Stimulated activated effector memory CD8-positive, alpha-beta T cell treated with anti-CD3 and anti-CD28 coated beads, Interleukin-12 subunit alpha, Interleukin-12 subunit beta, amount 100 ng/mL, for 72 hours (primary cell): ENCODE results near the gene KRTAP12-2.
"Not testable (repeated sequence)": the region's sequence is repeated elsewhere in the genome, so short reads cannot be mapped to it uniquely, and the experiment has no call there.

Experiments used
- ATAC-seq: fragments of 150-1000 bp; cut with Tn5 transposase; 2 replicates; pipeline ENCODE4 v1.10.0; 2021
- DNase-seq, 2 donors: peaks; one replicate each; pipeline ENCODE4 v3.0.0; 2021 to 2022; ENCODE audit warnings: low spot score in 2 of 2
- H3K27ac Mint-ChIP-seq: one replicate; pipeline ENCODE4 v1.8.0; 2022; ENCODE audit warnings: mild to moderate bottlenecking, mixed read lengths
- H3K36me3 Mint-ChIP-seq: one replicate; pipeline ENCODE4 v1.8.0; 2022; ENCODE audit warnings: mild to moderate bottlenecking, mixed read lengths
- H3K4me1 Mint-ChIP-seq: one replicate; pipeline ENCODE4 v1.8.0; 2022; ENCODE audit warnings: mixed read lengths
- H3K4me3 Mint-ChIP-seq: one replicate; pipeline ENCODE4 v1.8.0; 2022; ENCODE audit warnings: mild to moderate bottlenecking, mixed read lengths
- H3K9me3 Mint-ChIP-seq: one replicate; pipeline ENCODE4 v1.8.0; 2022; ENCODE audit warnings: mixed read lengths

KRTAP12-2 gene

DNA sequence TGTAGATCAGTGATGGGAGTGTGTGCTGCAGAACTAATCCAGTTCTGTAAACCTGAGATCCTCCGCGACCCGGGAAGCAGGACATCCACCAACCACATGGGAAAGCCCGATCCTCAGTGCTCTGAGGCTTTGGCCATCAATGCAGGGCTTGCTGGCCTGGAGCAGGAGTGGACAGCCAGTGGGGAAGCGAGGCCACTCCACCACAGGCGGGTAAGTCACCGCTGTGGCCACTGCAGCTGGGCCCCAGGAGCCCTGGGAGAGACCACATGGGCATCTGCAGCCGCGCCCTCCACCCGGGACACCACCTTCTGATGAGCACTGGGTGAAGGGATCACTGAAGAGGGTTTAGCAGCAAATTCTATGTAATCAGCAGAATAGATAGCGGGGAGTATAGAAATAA, 14.4 kb upstream of the KRTAP12-2 start:
- H3K27ac Mint-ChIP-seq, result no peak overlapping the region
- no peak overlapping the region for H3K4me3 Mint-ChIP-seq
- peak in 1 of 2 donors; percentile 29 for DNase-seq
- no peak for ATAC-seq
- no peaks in the 10 kb centered on the region for H3K9me3 Mint-ChIP-seq
- H3K4me1 Mint-ChIP-seq, result peaks cover 6% of the 10 kb centered on the region
- no peaks in the 10 kb centered on the region for H3K36me3 Mint-ChIP-seq

DNA sequence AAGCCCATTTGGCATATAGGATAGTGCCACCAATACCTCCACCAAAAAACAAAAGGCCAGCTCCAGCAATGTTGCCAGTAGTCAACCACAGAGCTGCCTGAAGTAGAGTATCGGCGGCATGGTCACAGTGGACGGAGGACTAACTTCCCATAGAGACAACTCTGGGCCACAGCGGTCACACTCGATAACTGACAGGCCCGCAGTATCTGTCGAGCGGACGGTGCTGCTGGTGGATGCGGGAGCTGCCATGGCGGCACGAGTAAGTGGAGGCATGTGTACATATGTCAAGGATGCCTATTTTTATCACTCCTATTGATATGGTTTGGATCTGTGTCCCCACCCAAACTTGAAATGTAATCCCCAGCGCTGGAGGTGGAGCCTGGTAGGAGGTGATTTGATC, 11.2 kb upstream of the KRTAP12-2 start:
- H3K9me3 Mint-ChIP-seq, result peaks cover 6% of the 10 kb centered on the region
- DNase-seq, result no peak
- no peaks in the 10 kb centered on the region for H3K36me3 Mint-ChIP-seq
- H3K27ac Mint-ChIP-seq, result no peak overlapping the region
- H3K4me3 Mint-ChIP-seq, result no peak overlapping the region
- ATAC-seq, result no peak
- no peaks in the 10 kb centered on the region for H3K4me1 Mint-ChIP-seq

DNA sequence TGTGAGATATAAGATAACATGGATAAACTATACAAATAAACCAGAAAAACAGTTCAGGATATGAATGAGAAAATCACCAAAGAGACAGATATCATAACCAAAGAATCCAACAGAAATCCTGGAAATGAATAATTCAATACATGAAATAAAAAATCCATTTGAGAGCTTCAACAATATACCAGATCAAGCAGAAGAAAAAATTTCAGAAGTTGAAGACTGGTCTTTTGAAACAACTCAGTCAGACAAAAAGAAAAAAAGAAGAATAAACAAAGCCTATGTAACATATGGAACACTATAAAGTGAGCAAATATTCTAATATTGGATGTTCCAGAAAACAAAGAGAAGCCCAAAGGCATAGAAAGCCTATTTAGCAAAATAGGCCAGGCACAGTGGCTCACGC, 5.2 kb upstream of the KRTAP12-2 start:
- no peaks in the 10 kb centered on the region for H3K36me3 Mint-ChIP-seq
- H3K4me1 Mint-ChIP-seq, result no peaks in the 10 kb centered on the region
- peaks cover 16% of the 10 kb centered on the region for H3K9me3 Mint-ChIP-seq
- no peak overlapping the region for H3K4me3 Mint-ChIP-seq
- no peak for ATAC-seq
- no peak overlapping the region for H3K27ac Mint-ChIP-seq
- no peak for DNase-seq

DNA sequence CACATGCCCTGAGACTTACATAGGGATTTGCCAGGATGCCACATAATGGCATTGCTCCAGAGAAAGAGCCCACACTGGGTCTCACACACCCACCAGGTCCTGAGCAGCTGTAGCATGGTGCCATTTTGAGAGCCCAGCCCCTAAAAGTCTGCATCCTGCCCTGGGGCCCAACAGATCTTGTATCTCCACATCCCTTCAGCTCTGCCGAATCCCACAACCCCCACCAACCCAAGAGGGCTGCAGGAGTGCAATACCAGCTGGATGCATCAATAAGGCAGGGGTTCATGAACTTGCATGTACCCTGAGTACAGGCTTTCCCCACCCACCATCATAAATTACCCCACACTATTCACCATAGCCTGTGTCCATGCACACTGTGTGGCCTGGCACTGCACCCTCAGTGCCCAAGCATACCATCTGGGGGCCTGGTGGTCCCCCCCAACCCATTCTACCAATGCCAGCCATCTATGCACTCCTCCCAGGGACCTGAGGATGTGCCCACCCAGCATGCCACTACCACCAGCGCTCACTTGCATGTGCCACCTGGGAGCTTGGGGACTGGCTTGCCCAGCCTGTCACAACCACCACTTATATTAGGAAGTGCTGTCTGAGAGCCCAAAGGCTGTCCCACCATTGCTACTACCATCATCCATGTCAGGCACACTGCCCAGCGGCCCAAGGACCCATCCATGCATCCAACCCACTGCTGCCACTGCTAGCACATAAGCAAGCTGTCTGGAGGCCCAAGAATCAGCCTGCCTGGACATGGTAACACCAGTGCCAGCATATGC, 4.1 kb upstream of the KRTAP12-2 start:
- Mint-ChIP-seq H3K4me1 (no peaks in the 10 kb centered on the region), H3K4me3 (no peak overlapping the region), H3K27ac (no peak overlapping the region), H3K9me3 (peaks cover 16% of the 10 kb centered on the region), H3K36me3 (no peaks in the 10 kb centered on the region)
- ATAC-seq (no peak), DNase-seq (peak in 1 of 2 donors; percentile 38)

DNA sequence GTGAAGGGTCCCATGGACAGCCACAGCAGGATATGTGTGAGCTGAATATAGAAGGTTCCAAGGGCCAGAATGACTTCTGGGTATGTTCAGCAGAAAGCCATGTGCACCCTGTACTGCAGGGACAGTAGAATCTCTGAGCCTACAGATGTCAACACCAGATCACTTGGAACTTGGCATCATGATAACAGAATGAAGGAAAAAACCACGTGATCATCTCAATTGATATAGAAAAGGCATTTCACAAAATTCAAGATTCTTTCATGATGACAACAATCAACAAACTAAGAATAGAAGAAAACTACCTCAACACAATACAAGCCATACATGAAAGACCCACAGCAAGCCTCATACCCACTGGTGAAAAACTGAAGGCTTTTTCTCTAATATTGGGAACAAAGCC, 885 bp upstream of the KRTAP12-2 start:
- Mint-ChIP-seq H3K27ac (no peak overlapping the region), H3K4me1 (no peaks in the 10 kb centered on the region), H3K4me3 (no peak overlapping the region), H3K36me3 (no peaks in the 10 kb centered on the region), H3K9me3 (peaks cover 12% of the 10 kb centered on the region)
- DNase-seq (no peak), ATAC-seq (no peak)

DNA sequence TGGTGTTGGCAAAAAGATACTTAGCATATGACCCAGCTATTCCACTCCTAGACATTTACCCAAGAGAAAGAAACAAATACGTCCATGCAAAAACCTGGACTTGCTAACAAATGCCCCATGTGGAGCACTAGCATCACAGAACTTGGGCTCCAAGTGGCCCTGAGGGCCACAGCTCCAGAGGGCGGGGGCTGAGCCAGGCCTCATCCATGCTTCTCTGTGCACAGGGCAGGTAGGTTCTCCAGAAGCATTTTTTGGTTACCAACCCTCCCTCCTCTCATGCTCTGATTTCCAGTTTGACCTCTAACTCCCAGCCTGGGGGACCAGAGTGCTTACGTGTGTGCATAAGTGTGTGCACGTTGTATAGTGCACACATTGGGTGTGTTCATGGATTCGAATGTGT, 2.0 kb downstream of the KRTAP12-2 start:
- no peak overlapping the region for H3K27ac Mint-ChIP-seq
- H3K9me3 Mint-ChIP-seq, result peaks cover 6% of the 10 kb centered on the region
- no peaks in the 10 kb centered on the region for H3K36me3 Mint-ChIP-seq
- no peak for ATAC-seq
- DNase-seq, result peak in 1 of 2 donors; percentile 33
- H3K4me3 Mint-ChIP-seq, result no peak overlapping the region
- H3K4me1 Mint-ChIP-seq, result peaks cover 3% of the 10 kb centered on the region

DNA sequence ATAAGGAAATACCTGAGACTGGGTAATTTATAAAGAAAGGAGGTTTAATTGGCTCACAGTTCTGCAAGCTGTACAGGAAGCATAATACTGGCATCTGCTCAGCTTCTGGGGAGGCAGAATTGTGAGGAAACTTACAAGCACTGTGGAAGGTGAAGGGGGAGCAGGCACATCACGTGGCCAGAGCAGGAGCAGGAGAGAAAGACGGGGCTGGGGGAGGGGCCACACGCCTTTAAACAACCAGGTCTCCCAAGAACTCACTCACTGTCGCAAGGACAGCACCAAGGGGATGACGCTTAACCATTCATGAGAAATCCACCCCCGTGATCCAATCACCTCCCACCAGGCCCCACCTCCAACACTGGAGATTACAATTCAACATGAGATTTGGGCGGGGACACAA, 5.2 kb downstream of the KRTAP12-2 start:
- not testable (repeated sequence) for H3K36me3 Mint-ChIP-seq, H3K4me3 Mint-ChIP-seq, ATAC-seq, H3K27ac Mint-ChIP-seq
- Mint-ChIP-seq H3K4me1 (peaks cover 34% of the 10 kb centered on the region), H3K9me3 (peaks cover 10% of the 10 kb centered on the region)
- DNase-seq, result peak in 1 of 2 donors; percentile 10

DNA sequence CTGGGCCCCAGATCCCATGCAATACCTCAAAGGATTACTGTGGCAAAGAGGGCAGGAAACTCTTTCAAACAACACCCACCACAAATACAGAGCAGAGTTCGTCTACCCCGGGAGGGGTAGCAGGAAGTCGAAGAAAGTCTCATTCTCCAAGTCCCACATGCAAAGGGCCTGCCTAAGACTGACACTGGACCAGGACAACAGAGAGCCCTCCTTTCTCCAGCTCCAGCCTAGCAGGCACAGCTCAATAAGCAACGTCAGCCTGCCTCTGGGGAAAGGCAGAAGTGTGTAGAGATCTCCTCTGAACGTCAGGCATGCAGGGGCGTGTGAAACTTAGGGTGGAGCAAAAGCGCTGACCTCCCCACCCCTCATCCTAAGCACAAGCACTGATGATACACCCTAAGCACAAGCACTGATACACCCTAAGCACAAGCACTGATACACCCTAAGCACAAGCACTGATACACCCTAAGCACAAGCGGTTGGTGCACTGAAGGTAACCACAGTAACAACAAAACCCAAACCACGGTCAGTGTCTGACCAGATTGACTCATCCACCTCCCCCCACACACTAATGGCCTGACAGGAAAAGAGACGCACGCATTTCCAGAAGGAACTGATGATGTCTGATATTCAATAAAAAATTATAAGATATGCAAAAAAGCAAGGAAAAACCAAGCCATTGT, 7.7 kb downstream of the KRTAP12-2 start:
- Mint-ChIP-seq H3K27ac (peak overlapping the region; percentile 90), H3K9me3 (peaks cover 16% of the 10 kb centered on the region), H3K4me3 (peak overlapping the region; percentile 70), H3K36me3 (no peaks in the 10 kb centered on the region), H3K4me1 (peaks cover 58% of the 10 kb centered on the region)
- DNase-seq, result peak in 1 of 2 donors; percentile 51
- peak; percentile 68 for ATAC-seq

DNA sequence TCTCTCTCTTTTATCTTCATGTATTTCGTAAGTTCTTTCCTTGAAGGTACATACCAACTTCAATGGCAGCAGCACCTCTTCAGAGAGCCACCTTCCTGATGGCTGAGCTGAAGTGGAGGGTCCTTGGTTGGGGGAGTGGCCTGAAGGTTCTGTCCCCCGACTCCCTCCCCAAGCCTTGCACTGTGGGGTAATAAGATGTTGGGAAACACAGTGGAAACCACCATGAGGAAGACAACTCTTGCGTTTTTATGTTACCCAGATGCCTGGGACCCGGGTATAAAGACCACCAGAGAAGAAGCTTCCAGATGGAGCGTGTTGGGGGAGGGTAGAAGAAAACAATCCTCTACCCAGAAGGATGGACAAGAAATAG, 8.2 kb downstream of the KRTAP12-2 start:
- no peaks in the 10 kb centered on the region for H3K36me3 Mint-ChIP-seq
- H3K9me3 Mint-ChIP-seq, result peaks cover 16% of the 10 kb centered on the region
- no peak for ATAC-seq
- peak overlapping the region; percentile 90 for H3K27ac Mint-ChIP-seq
- H3K4me1 Mint-ChIP-seq, result peaks cover 63% of the 10 kb centered on the region
- H3K4me3 Mint-ChIP-seq, result peak overlapping the region; percentile 70
- peak in 1 of 2 donors; percentile 53 for DNase-seq

DNA sequence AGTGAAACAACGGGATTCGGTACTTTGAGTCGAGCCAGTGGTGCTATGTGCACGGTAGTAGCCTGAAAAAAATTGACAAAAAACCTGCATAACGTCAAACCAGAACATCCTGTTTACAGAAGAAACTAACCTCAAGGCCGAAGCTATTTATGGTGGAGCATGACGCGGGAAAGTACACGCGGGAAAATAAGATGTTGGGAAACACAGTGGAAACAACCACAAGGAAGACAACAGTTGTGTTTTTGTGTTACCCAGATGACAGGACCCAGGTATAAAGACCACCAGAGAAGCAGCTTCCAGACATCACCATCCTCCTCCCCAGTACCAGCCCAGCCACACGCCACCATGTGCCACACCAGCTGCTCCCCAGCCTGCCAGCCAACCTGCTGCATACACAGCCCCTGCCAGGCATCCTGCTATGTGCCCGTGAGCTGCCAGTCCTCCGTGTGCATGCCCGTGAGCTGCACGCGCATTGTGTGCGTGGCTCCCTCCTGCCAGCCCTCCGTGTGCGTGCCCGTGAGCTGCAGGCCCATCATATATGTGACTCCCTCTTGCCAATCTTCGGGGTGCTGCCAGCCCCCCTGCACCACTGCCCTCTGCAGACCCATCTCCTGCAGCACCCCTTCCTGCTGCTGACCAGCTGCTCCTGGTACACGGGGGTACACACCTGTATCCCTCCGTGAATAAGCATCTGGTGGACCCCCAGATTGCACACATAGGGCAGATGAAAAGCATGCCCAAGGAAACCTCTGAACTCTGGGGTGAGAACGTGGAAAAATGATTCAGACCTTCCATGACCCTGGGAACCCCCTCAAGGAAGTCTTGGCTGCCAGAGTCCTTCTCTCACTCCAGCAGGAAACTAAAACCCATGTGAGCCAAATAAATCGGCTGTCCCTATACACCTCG, 8.8 kb downstream of the KRTAP12-2 start, which contains the start of gene KRTAP12-3:
Gene KRTAP12-3 (plus strand): TSS at position 298 of the 906 bp plus-strand sequence. CDS start 48 bp downstream, at position 346.
- Mint-ChIP-seq H3K36me3 (no peaks in the 10 kb centered on the region), H3K27ac (peak within 1 kb of the TSS; percentile 90), H3K4me1 (peaks cover 65% of the 10 kb centered on the region), H3K9me3 (peaks cover 13% of the 10 kb centered on the region), H3K4me3 (peak within 1 kb of the TSS; percentile 70)
- peak in 1 of 2 donors; percentile 66 for DNase-seq
- ATAC-seq, result peak; percentile 72

DNA sequence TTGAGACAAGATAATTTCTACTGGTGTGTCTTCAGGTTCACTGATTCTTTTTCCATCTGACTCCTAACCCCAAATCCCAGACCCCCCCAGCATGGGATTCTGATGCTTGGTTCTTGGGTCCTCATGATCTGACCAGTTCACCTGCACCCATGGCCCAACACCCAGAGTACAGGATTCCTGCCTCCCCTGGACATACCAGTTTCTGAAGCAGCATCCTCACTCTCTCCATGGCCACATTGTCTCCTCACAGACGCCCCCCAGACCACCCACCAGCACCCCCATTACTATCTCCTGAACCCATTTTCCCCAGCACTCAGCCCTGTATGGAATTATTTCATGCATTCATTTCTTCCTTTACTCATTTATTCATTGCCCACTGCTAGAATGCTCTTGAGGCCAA, 9.9 kb downstream of the KRTAP12-2 start:
- no peak for ATAC-seq
- DNase-seq, result no peak
- peak overlapping the region; percentile 90 for H3K27ac Mint-ChIP-seq
- peak overlapping the region; percentile 70 for H3K4me3 Mint-ChIP-seq
- H3K36me3 Mint-ChIP-seq, result no peaks in the 10 kb centered on the region
- H3K9me3 Mint-ChIP-seq, result peaks cover 11% of the 10 kb centered on the region
- peaks cover 65% of the 10 kb centered on the region for H3K4me1 Mint-ChIP-seq

DNA sequence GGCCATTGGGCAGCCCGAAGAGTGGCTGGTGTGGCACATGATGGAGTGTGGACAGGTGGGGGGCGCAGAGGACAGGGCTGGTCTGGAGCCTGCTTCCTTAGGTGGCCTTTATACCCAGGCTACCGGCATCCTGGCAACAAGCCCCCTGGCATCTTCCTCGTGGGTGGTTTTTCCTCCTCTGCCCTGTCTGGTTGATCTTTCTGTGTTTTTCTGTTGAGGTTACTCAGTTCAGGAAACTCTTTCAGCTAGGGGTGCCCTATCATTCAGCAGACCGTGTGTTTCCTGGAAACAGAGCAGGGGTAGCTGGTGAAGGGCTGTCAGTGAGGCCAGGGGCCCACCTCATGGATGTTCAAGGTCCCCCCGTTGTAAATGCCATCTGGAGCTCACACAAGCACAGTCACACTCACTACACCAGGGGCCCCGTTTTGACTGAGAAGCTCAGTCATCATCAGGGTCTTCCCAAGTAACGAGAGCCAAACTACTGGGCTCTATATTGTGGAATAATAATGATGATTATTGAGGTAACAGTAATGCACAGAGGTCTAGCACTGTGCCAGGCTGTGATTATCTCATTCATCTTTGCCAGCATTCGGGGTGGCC, 12.1 kb downstream of the KRTAP12-2 start, which contains the start of gene KRTAP12-4:
Gene KRTAP12-4 (minus strand): TSS at position 84 of the 600 bp plus-strand sequence. CDS start 45 bp downstream, at position 39.
- no peak for DNase-seq
- no peak for ATAC-seq
- H3K4me1 Mint-ChIP-seq, result peaks cover 68% of the 10 kb centered on the region

DNA sequence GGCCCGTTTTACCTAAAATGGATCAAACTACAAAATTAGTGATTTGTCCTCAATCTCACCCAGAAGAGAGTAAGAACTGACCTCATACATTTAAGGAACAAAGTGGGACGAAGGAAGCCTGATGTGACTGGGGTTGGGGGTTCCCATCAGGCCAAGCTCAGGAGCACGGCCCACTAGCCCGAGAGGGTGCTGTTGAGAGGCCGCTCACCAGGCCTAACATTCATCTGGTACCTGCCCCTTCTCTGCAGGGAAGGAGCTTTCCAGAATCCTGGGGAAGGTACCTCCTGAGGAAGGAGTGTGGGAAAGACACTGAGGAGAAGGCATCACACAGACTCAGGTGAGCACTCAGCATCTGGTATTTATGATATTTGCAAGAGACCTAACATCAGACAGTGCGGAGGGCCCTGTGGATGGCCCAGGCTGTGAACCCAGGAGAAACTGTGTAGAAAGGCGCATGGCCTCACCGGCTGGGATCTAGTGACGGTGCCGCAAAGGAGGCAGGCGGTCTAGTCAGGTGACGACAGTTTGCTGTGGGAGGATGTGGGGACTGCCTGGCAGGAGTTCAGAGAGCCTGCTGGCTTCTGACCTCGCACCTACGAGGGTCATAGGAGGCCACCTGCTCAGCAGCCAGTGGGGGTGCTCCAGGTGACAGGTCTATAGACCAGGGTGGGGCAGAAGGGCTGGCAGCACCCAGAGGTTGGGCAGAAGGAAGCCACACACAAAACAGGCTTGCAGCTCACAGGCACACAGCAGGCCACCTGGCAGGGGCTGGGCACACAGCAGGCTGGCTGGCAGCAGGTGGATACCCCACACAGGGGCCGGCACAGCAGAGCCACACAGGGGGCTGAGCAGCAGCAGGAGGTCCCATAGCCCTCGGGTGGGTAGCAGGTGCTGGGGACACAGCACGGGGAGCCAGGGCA, 12.8 kb downstream of the KRTAP12-2 start:
- Mint-ChIP-seq H3K4me1 (peaks cover 61% of the 10 kb centered on the region), H3K27ac (peak overlapping the region; percentile 78), H3K9me3 (peaks cover 11% of the 10 kb centered on the region), H3K4me3 (peak overlapping the region; percentile 19), H3K36me3 (no peaks in the 10 kb centered on the region)
- DNase-seq (peak in 1 of 2 donors; percentile 49), ATAC-seq (peak; percentile 51)

More for the DNA sequence above, 12.1 kb downstream of the KRTAP12-2 start, which contains the start of gene KRTAP12-4:
- Mint-ChIP-seq H3K4me3 (peak within 1 kb of the TSS; percentile 19), H3K27ac (peak within 1 kb of the TSS; percentile 78), H3K9me3 (peaks cover 11% of the 10 kb centered on the region), H3K36me3 (no peaks in the 10 kb centered on the region)

DNA sequence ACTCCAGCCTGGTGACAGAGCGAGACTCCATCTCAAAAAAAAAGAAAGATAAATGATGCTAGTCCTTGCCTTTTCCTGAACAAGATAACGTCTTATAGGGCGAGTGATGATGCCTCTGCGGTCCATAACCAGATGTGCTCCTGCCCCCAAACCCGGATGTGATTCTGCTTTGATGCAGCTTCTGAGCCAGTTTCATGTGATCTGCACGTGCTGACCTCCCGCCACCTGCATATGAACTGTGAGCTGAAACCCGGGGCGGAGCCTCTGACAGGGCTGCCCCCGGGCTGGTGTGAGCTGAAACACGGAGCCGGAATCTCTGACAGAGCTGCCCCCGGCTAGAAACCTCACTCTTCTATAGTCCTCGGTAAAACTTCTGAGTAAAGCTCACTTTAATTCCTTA, 13.6 kb downstream of the KRTAP12-2 start:
- Mint-ChIP-seq H3K36me3 (no peaks in the 10 kb centered on the region), H3K9me3 (peaks cover 11% of the 10 kb centered on the region), H3K4me3 (no peak overlapping the region), H3K27ac (no peak overlapping the region), H3K4me1 (peaks cover 53% of the 10 kb centered on the region)
- peak in 1 of 2 donors; percentile 29 for DNase-seq
- ATAC-seq, result no peak
